HL-60/S4 treated with retinoic acid at 250 ng/mL for 4 days and 3 days (cell line): ENCODE data around the gene C12orf60.
"Not testable (repeated sequence)": the region's sequence is repeated elsewhere in the genome, so short reads cannot be mapped to it uniquely, and the experiment has no call there.

Source experiments
- in situ Hi-C: fragments of 300-500 bp; cut with MboI; formaldehyde crosslinking; loops from 2 replicates; pipeline ENCODE4 v1.7.0; 2022; ENCODE audit warnings: low sequenced_read_pairs

C12orf60 gene

GRCh38 chr12:14803011-14803829, at the start of gene C12orf60, which contains the start of gene WBP11:
C12orf60 (plus strand) TSS chr12:14803670; CDS start chr12:14822936, 19,266 bp downstream.
WBP11 (minus strand) TSS chr12:14803478; CDS start chr12:14801383, 2,095 bp downstream.
- in situ Hi-C loops: no loop called here

- in situ Hi-C loops: no loop called here
Observed at GRCh38 chr12:14756334-14757143, 46.9 kb upstream of the C12orf60 start.

DNA sequence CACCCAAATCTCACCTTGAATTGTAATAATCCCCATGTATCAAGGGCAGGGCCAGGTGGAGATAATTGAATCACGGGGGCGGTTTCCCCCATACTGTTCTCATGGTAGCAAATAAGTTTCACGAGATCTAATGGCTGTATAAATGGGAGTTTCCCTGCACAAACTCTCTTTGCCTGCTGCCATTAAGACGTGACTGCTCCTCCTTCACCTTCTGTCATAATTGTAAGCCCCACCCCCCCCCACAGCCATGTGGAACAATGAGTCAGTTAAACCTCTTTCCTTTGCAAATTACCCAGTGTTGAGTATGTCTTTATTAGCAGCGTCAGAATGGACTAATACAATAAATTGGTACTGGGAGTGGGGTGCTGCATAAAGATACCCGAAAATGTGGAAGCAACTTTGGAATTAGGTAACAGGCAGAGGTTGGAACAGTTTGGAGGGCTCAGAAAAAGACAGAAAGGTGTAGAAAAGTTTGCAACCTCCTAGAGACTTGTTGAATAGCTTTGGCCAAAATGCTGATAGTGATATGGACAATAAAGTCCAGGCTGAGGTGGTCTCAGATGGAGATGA, 43.7 kb upstream of the C12orf60 start:
- in situ Hi-C loops: not testable (repeated sequence)

GRCh38 chr12:14765398-14765797, 38.1 kb upstream of the C12orf60 start:
- in situ Hi-C loops: no loop called here

DNA sequence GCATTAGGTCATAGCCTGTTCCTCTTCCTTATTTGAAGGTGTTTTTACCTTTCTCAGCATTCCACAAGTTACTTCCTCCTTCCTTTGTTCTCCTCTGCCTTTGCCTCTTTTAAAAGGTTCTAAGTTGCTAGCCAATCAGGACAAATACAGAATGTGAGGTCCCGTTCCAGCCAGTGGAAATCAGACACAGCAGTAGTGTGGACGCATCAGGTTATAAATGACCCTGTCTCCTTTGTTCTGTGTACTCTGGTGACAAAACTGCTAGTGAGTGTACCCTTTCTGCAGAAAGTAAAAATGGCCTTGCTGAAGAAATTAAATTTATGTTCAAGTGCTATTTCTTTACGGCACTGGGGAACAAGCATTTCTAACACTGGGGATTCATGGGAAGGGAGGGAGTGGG, 37.5 kb upstream of the C12orf60 start:
- in situ Hi-C loops: not testable (repeated sequence)

GRCh38 chr12:14766649-14767215, 36.7 kb upstream of the C12orf60 start:
- in situ Hi-C loops: no loop called here

- in situ Hi-C loops: no loop called here
Observed at GRCh38 chr12:14767617-14768016, 35.9 kb upstream of the C12orf60 start.

GRCh38 chr12:14768823-14769405, 34.6 kb upstream of the C12orf60 start:
- in situ Hi-C loops: no loop called here

DNA sequence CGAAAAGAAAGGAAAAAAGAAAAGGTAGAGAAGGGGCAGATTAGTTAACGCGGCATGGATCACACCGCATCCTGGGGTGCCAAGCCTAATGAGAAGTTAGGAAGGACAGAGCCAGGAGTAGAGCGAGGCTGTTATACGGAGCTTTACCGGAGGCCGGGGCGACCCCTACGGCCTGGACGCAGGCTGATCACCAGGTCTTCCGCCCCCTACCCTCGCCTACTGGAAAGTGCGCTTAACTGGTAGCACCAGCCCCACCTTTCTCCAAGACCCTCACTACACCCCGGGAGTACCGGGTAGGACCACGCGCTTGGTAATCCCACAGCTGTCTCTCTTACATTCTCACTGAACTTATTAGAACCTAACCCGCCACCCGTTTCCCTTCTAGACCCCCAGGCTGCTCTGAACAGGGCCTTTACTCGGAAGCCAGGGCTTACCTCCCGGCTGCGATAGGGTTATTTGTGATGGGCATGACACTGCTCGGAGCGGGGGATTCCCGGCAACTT, 34.0 kb upstream of the C12orf60 start:
- in situ Hi-C loops: no loop called here

DNA sequence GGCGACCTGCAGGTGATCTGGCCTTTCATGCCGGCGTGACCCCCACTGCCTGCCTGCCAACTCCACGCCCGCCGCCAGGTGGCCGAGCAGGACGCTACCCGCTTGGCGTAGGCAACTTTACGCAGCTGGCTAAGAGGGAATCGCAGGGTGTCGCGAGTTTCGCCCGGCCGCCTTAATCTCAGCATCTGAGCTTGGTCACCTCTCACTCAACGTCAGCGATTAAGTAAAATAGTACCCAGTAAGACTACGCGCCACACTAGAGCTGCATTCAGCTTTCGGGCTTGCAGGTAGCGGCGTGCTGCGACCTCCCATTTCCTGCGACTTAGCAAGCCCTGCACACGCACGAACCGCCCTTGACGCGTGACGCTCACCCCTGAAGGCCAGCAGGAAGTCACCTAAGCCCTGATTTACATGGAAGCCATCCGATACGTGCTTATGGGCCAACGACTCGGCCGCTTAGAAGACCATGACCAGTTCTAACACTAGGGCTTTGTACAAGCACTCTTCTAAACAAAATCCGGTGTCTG, 33.4 kb upstream of the C12orf60 start:
- in situ Hi-C loops: no loop called here

GRCh38 chr12:14770496-14771461, 32.7 kb upstream of the C12orf60 start:
- in situ Hi-C loops: no loop called here

- in situ Hi-C loops: no loop called here
Observed at GRCh38 chr12:14771651-14772137, 31.8 kb upstream of the C12orf60 start.

DNA sequence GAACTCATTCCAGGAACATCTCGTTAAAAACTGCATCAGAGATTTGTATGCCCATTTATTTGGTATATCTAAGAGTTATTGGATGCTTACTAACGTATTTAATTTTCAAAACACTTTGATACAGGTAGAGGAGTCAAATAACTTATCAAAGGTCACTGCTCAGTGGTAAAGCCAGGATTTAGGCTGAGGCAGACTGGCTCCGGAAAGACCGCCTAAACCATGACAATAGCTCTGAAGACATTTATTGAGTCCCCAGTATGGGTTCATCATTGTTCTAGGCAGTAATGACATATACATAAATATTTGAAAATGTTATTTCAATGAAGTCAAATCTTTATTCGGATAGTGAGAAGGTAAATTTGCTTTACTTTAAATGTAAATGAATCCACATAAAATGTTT, 30.5 kb upstream of the C12orf60 start:
- in situ Hi-C loops: no loop called here

GRCh38 chr12:14773685-14774073, 29.8 kb upstream of the C12orf60 start:
- in situ Hi-C loops: no loop called here

- in situ Hi-C loops: no loop called here
Observed at GRCh38 chr12:14774074-14774905, 29.2 kb upstream of the C12orf60 start.

GRCh38 chr12:14774906-14775635, 28.4 kb upstream of the C12orf60 start:
- in situ Hi-C loops: no loop called here

DNA sequence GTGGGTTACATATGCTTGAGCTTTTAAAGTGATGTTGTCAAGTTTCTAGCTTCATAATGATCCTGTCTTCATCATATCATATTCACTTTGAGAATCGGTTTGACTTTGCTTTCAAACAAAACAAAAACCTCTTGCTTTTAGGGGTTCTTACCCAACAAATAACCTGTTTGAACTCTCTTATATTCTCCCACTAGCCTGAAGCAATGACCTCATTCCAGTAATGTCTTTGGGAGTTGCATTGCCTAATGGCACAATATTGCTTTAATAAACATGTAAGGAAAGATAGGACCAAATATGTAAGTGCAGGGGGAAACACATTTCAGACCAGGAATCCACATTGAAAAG, 27.9 kb upstream of the C12orf60 start:
- in situ Hi-C loops: no loop called here
